Measurements from ENCODE around the gene UBE2L6.

- TF ChIP-seq EZH2 (IDR thresholded peaks at IDR 0.05; ENCODE audit: insufficient read depth, poor library complexity, severe bottlenecking) (no peak), EZH2phosphoT487 (IDR thresholded peaks at IDR 0.05; ENCODE audit: insufficient read depth, low read depth) (no peak)
Observed at GRCh38 chr11:57501953-57502352, 65.5 kb downstream of the UBE2L6 start.

Data from GM23248 (cell line).